HG03060 (cell line): ENCODE results near the gene CNNM2.
"Not testable (repeated sequence)": the region's sequence is repeated elsewhere in the genome, so short reads cannot be mapped to it uniquely, and the experiment has no call there.

ENCODE experiments used
- ATAC-seq: cut with Tn5 transposase; IDR thresholded peaks from one replicate; pipeline ENCODE4 v1.9.1; 2021; ENCODE audit warnings: low read depth, moderate number of reproducible peaks; ENCODE audit not compliant: unreplicated experiment

The CNNM2 gene

DNA sequence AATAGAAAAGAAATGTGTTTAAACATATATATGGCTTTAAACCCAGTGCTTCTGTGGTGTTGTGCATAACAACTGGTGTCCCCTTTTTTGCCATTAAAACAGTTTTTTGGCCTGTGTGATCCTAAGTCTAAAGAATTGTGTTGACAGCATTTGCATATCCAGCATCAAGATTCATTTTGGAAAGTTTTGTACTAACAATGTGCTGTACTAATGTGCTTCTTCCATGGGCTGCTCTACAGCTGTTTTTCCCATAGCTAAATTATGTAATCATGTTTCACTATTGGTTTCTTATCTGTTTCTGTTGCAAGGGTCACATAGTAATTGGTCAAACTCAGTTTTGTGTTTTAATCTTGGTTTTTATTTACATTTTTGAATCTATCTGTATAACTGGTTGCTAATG is 5.5 kb downstream of the CNNM2 start:
- no peak for ATAC-seq

DNA sequence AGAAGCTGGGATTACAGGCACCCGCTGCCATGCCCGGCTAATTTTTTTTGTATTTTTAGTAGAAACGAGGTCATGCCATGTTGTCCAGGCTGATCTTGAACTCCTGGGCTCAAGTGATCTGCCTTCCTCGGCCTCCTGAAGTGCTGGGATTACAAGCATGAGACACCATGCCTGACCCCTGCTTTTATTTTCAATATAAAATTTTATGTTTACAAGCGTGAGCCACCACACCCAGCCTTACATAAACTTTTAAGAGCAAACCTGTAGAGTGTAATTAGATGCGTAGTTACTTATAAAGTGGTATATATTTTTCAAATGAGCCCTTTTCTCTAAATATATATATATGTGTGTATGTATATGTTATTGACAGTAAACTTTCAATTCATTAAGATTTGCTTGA is 8.7 kb downstream of the CNNM2 start:
- no peak for ATAC-seq

DNA sequence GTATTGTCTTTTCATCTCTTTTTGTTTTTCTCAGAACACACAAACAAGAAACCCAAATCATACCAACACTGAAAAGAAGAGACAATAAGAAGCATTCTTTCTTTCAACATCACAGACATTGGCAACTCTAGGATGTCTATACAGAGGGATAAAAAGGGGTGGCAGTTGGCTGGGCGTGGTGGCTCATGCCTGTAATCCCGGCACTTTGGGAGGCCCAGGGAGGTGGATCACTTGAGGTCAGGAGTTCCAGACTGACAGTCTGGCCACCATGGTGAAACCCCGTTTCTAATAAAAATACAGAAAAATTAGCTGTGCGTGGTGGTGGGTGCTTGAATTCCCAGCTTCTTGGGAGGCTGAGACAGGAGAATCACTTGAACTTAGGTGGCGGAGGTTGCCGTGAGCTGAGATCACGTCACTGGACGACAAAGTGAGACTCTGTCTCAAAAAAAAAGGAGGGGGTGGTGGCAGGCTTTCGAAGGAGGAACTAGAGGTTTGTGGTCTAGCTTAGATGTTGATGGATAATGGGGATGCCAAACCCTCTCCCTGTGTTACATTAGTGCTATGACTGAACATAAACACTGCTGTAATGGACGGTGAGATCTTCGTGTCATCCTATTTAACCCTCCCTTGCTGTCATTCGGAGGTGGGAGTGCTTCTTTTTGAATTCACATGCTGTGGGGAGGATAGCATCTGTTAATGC is 9.4 kb downstream of the CNNM2 start:
- ATAC-seq, result no peak

- ATAC-seq, result not testable (repeated sequence)
Measured at GRCh38 chr10:102928442-102928841, 10.3 kb downstream of the CNNM2 start.

DNA sequence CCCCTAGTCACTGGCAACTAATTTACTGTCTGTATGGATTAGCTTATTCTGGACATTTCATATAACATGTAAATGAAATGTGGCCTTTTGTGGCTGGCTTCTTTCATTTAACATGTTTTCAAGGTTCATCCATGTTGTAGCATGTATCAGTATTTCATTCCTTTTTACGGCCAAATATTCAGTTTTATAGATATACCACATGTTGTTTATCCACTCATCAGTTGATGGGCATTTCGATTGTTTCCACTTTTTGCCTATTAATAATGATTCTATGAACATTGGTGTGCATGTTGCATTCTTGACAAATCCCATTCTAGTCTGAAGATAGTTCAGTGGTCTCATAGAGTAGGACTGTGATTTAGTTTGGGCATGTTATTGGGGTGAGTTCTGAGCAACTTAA is 12.6 kb downstream of the CNNM2 start:
- no peak for ATAC-seq

GRCh38 chr10:102931643-102932042 is 13.5 kb downstream of the CNNM2 start:
- ATAC-seq, result no peak

DNA sequence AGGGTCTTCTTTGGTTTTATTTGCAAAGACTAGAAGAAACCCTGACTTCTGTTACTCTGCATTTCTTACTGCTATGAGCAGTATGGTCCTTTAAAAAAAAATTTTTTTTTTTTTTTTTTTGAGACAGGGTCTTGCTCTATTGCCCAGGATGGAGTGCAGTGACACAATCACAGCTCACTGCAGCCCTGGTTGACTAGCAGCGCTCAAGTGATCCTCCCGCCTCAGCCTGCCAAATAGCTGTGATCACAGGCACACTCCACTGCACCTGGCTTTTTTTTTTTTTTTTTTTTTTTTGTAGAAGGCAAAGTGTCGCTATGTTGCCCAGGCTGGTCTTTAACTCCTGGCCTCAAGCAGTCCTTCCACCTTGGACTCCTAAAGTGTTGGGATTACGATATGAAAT is 17.4 kb downstream of the CNNM2 start:
- ATAC-seq, result no peak

DNA sequence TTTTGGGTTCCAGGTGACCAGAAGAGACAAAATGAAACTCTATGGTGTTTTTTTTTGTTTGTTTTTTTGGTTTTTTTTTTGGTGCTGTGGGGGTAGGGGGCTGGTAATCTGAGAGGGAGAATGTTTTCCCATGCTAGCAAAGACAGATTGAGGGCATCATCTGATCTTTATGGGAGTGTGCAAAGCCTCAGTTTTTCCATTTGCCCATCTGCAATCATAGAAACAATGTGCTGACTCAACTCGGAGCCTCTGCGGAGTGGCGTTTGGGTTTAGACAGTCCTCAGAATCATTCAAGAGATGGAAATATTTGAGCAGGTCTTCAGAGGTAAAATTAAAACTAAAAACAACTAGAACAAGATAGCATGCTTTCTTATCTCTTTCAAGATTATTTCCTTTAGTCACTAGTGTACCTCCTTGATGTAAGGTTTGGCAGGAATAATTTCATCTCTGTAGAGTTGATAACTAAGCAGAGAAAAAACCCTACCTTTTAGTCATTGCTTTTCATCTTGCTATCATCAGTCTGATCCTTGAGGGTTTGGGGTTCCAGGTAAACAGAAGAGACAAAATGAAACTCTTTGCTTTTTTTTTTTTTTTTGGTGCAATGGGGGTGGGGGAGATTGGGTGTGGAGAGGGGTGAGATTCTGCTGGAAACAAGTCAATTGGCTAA is 18.0 kb downstream of the CNNM2 start:
- no peak for ATAC-seq

- no peak for ATAC-seq
Measured at GRCh38 chr10:102941401-102941800, 23.3 kb downstream of the CNNM2 start.

- ATAC-seq, result no peak
Measured at GRCh38 chr10:102945449-102945848, 27.4 kb downstream of the CNNM2 start.

GRCh38 chr10:102945962-102946361 is 27.9 kb downstream of the CNNM2 start:
- no peak for ATAC-seq

GRCh38 chr10:102946992-102947391 is 28.9 kb downstream of the CNNM2 start:
- no peak for ATAC-seq

GRCh38 chr10:102948176-102948575 is 30.1 kb downstream of the CNNM2 start:
- ATAC-seq, result no peak

GRCh38 chr10:102948786-102949185 is 30.7 kb downstream of the CNNM2 start:
- ATAC-seq, result no peak

GRCh38 chr10:102949916-102950315 is 31.8 kb downstream of the CNNM2 start:
- ATAC-seq, result no peak

DNA sequence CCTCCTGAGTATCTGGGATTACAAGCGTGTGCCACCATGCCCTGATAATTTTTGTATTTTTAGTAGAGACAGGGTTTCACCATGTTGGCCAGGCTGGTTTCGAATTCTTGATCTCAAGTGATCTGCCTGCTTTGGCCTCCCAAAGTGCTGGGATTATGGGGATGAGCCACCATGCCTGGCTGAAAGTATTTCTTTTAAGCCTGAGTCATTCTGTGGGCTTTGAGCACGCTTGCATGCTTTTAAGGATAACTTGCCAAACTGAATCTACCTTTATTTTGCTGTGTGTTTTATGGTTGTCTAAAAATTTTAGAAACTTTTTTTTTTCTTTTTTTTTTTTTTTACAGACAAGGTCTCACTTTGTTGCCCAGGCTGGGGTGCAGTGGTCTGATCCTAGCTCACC is 33.2 kb downstream of the CNNM2 start:
- no peak for ATAC-seq

GRCh38 chr10:102959360-102959759 is 41.3 kb downstream of the CNNM2 start:
- no peak for ATAC-seq

GRCh38 chr10:102960157-102960556 is 42.1 kb downstream of the CNNM2 start:
- no peak for ATAC-seq

- no peak for ATAC-seq
Measured at GRCh38 chr10:102962267-102962666, 44.2 kb downstream of the CNNM2 start.

DNA sequence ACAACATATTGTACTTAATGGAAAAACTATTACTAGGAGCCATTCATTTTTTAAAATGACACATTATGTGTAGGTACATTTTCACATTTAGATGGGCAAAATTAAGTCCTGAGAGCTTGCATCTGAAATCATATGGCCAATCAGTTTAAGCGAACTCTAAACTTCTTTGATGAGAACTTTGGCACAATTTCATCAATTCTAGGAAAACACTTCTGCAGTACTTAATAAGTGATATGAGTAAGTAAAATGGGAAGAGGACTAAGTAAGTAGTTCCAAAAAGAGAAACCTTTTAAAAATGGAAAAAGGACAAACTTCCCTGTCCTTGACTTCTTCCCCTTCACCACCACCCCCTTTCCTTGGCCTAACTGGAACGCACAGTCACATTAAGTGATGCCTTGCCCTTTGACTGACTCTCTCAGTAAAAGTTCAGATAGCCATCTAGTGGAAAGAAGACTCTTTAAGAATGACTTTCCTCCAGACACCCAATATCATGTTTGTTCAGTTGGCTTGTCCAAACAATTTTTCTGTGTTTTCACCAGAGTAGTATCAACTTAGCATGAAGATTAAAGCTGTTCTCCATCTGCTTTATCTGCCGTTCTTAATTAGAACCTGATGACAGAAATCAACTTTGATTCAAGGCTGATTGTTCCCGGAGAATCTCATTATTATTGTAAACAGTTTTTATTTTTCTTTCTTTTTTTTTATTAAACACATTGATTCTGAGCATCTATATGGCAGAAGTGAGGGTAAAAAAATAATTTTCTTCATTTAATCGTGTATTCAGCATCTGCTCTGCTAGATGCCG is 45.1 kb downstream of the CNNM2 start:
- no peak for ATAC-seq

DNA sequence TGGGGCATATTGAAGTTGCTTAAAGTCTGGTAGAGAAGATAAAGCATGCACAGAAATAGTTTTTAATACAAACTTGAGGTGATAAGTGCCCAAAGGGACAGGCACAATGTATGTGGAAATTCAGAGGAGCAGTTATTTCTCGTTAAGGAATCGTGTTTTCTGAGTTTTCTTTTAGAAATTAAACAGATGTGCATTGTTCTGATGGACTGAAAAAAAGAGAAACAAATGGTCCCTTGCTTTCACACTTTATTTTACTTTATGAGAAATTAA is 45.6 kb downstream of the CNNM2 start:
- ATAC-seq, result no peak

DNA sequence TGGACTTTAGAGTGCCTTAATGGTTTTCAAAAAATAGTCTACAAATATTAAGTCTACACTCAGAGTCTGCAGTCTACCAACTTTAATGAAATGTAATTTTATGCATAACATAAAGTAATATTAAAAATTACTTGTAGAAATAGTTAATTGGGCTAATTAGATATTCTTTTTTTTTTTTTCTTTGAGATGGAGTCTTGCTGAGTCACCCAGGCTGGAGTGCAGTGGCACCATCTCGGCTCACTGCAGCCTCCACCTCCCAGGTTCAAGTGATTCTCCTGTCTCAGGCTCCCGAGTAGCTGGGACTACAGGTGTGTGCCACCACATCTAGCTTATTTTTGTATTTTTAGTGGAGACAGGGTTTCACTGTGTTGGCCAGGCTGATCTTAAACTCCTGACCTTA is 46.0 kb downstream of the CNNM2 start:
- not testable (repeated sequence) for ATAC-seq
